Articular chondrocyte of knee joint (primary cell): ENCODE results near the gene HNRNPA1L2. TPM values are rescaled to one million over a fixed set of nuclear protein-coding genes. Genes with fewer than 3 reads are reported as not detected.

ENCODE experiments used
- total RNA-seq: library from RNA; depleted of rRNA; stranded (reverse); fragments of >200 nt; gene quantifications from 2 replicates; pipeline ENCODE4 v1.2.3, GENCODE V29; 2012

The HNRNPA1L2 gene
- total RNA-seq, result 3.7 and 4.8 TPM in 2 replicates

DNA sequence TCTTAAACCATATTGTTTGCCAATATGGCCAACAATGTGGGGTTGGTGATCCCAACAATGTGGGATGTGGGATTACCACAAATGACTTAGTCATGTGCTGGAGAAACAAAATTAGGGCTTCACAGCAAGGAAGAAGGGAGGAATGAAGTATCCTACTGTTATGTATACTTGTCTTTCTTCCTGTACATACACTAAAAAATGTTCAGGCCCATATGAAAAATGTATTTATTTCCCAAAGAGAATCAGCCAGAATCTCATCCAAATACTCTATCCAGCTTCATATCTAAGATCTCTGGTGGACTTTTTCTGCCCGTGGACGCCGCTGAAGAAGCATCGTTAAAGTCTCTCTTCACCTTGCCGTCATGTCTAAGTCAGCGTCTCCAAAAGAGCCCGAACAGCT lies at the start of gene HNRNPA1L2:
HNRNPA1L2 (plus strand) TSS at position 301 of the 400 bp plus-strand sequence; CDS start at position 363, 62 bp downstream.

DNA sequence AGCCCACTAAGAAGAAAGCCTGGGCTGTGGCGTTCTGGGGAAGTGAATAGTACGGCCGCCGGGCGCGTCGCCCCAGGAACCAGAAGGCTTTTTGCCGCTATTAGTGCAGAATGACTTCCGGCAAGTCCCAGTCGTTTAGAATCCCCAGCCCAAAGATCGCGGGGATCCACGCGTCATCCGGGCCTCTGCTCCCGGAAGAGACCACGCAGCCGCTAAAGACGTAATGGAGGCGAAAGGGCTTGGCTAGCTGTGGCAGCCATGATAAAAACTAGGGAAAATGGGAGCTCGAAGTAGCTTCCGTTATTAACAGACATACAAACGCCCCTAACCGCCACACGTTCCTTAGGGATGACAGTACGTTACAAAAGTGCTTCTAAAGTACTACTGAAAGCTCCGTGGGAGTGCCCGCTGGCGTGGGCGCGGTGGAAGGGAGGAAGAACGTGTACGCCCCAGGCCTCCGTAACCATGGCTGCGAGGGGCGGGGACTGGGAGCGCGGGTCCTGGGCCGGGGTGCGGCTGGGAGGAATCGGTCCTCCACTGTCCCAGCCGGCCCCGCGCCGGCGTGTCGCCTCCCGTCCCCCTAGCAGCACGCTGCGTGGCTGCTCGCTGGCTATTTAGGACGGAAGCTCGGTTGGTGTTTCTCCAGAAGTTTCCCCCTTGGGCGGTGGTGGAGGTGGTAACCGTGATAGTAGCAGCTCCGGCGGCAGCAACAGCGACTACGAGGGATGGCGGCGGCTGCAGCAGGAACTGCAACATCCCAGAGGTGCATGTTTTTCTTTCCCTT lies 10.2 kb downstream of the HNRNPA1L2 start, which contains the start of gene SUGT1:
SUGT1 (plus strand) TSS at position 641 of the 784 bp plus-strand sequence; CDS start at position 726, 85 bp downstream.

Other genes with a start within 250 kb of the HNRNPA1L2 start
- gene THSD1, start 236.3 kb upstream of the HNRNPA1L2 start, total RNA-seq, result 22.0 and 34.0 TPM in 2 replicates
- 51.6 and 53.4 TPM in 2 replicates for gene VPS36, start 191.8 kb upstream of the HNRNPA1L2 start, total RNA-seq
- 47.3 and 68.5 TPM in 2 replicates for gene CKAP2, start 187.0 kb upstream of the HNRNPA1L2 start, total RNA-seq
- 40.1 and 54.4 TPM in 2 replicates for gene SUGT1, start 10.4 kb downstream of the HNRNPA1L2 start, total RNA-seq
- 0.13 TPM in 1 of 2 replicates, not detected in the other for gene CNMD, start 97.4 kb downstream of the HNRNPA1L2 start, total RNA-seq
- gene PCDH8, start 206.2 kb downstream of the HNRNPA1L2 start, total RNA-seq, result not detected in 2 replicates